ENCODE data around the gene C9orf50.

The C9orf50 gene

DNA sequence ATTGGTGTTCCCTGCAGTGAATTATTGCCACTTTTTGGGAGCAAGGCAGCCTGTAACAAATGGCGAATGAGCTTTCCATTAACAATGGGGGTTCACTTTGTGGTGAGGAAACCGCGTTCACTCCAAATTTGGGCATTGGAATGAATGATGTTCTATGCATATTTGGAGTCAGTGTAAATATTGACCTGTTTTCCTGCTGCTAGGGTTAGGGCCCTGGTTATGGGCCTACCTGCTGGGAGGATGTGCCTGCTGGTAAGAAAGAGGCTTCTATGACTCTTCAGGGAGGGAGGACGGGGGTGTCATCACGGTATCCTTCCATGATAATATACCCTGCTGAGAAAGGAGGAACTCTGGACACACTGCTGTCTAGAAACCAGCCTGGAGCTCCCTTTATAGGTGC is 29.0 kb downstream of the C9orf50 start:
- no peak for DNase-seq (ENCODE audit: low read depth in 3 of 3)

DNA sequence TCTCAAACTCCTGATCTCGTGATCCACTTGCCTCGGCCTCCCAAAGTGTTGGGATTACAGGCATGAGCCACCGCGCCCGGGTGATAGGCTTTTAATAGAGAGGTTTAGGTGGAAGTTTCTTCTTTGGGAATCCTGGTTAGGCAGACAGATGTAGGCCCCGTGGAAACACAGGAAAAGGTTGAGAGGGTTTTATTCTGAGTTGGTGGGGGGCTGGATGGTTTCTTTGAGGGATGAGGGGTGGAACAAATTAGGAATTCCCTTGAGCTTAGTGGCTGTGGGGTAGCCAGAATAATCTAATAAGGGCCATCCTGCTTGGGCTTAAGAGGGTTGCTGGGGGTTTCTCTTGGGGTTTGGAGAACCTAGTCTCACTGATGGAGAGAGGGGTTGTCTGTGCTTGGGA is 30.4 kb downstream of the C9orf50 start:
- no peak for DNase-seq (ENCODE audit: low read depth in 3 of 3)

DNA sequence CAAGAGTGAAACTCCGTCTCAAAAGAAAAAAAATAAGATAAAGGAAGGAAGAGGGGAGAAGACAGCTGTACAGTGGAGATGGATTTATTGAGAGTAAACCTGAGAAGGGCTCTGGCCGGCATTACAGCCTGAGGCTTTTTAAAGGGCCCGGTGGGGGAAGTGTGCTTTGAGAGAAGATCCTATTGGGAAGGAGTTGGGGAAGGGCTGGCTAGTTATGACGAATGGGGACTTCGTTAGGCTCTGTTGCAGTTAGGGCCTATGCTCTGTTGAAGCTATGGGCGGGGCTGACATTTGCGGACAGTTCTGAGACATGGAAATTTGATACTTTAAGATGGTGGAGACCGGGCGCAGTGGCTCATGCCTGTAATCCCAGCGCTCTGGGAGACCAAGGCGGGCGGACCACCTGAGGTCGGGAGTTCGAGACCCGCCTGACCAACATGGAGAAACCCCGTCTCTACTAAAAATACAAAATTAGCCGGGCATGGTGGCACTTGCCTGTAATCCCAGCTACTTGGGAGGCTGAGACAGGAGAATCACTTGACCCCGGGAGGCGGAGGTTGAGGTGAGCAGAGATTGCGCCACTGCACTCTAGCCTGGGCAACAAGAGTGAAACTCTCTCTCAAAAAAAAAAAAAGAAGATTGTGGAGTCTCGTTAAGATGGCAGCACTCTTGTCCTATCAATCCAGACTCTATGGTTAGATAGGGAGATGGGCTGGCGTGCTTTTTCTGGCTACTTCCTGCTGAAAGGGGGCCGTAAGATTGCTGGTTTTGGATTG is 33.2 kb downstream of the C9orf50 start:
- DNase-seq (ENCODE audit: low read depth in 3 of 3): no peak

DNA sequence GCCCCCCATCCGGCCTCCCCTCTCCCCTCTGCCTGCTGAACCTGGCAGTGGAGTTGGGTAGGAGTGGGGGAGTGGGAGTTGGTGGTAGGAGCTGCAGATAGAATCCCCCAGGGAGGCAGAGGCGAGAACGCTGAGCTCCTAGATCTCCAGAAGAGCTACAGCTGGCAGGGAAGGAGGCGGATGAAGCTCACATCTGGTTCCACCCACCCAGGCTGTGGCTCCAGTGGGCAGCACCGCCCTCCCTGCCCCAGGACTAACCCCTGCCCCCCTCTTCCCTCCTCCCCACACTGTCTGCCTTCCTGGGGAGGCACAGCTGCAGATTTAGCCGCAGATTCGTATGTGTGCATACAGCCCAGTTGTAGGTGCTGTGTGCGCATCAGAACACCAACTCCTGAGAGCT is 34.2 kb downstream of the C9orf50 start:
- DNase-seq (ENCODE audit: low read depth in 3 of 3): no peak

DNA sequence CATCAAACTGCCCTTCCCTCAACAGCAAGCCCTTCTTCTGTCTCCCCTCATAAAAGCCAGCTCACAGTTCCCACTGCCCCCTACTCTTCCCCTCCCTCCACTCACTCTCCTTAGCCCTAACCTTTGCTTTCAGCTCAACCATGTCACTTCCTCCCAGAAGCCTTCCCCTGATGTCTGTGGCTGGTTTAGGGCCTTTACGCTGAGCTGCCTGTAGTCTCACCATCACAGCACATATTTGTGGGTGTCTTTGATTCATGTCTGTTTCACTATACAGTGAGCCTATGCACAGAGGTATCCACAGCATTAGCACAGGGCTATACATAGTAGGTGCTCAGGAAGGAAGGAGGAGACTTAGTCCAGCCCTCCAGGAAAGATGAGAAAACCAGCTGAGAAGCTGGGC is 34.7 kb downstream of the C9orf50 start:
- DNase-seq (ENCODE audit: low read depth in 3 of 3): no peak

DNA sequence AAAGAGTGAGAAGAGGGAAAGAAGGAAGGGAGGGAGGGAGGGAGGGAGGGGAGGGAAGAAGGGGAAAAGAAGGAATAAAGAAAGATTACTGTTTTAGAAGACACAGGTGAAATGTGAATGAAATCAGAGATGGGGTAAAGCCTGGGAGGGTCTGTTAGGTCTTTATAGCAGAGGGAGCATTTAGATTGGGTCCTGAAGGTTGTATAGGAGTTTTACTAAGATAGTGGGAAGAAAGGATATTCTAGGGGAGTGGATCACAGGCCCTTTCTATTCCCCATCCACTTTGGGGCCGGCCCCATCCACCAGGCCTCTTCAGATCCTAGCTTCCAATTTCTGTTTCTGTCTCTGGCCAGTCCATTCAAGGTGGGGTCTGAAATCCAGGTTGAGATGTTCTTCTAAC is 35.5 kb downstream of the C9orf50 start:
- DNase-seq (ENCODE audit: low read depth in 3 of 3): no peak

DNA sequence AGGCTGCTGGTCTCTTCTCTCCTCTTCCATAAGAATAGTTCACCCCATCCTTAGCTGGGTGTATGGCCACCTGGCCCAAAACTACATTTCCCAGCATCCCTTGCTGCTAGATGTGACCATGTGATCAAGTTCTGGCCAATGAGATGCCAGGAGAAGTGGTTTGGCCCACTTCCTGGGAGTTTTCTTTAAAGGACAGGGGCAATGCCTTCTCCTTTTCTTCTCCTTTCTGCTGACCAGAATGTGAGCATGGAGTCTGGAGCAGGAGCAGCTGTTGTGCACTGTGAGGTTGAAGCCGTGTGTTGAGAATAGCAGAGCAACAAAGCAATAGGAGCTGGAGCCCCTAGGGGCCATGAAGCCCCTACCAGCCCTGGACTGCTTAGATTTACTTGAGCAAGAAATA is 36.8 kb downstream of the C9orf50 start:
- peak; percentile 31 to 59 (median 35) for DNase-seq (ENCODE audit: low read depth in 3 of 3)

DNA sequence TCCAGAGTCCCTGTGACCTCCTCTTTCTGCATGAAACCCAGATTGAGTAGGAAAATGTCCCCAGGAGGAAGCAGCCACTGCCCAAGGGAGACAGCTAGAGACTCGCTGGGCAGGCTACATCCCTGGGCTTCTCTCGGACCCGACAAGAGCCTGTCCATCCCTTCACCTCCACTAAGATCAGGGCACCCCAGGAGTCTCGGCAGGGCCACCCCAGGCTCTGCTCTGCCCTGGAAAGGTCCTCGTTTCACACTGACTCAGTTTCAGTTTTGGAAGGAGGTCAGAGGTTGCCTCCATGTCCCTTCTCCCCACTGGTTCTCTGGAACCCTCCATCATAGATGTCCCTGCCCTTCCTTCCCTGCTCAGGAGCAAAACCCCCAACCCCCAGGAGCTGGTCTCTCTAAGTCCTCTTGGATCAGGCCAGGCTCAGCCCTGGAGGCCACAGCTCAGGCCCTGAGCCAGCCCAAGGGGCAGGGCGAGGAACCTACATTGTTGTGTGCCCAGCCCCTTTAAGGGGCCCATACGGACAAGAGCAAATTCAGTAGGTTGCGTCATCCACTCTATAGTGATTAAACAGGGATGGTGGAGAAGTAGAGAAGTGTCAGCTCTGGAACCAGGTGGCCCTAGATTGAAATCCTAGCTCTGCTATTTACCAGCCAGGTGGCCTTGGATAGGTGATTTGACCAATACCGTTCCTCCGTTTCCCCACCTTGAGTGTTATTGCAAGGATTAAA is 37.4 kb downstream of the C9orf50 start:
- no peak for DNase-seq (ENCODE audit: low read depth in 3 of 3)

DNA sequence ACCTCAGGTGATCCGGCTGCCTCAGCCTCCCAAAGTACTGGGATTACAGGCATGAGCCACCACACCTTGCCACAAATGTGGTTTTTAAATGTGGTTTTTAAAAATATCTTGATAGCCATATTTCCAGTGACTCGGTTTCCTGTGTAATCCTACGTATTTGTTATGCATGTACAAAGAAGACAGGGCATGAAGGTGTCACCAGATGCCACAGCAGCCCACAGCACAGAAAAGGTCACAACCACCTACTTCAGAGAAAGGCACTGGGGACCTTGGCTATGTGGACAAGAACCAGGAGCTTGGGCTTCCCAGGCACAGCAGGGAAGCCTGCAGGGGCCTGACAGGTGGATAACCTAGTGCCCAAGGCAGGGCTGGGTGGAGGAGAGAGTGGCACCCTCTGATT is 38.0 kb downstream of the C9orf50 start:
- no peak for DNase-seq (ENCODE audit: low read depth in 3 of 3)

DNA sequence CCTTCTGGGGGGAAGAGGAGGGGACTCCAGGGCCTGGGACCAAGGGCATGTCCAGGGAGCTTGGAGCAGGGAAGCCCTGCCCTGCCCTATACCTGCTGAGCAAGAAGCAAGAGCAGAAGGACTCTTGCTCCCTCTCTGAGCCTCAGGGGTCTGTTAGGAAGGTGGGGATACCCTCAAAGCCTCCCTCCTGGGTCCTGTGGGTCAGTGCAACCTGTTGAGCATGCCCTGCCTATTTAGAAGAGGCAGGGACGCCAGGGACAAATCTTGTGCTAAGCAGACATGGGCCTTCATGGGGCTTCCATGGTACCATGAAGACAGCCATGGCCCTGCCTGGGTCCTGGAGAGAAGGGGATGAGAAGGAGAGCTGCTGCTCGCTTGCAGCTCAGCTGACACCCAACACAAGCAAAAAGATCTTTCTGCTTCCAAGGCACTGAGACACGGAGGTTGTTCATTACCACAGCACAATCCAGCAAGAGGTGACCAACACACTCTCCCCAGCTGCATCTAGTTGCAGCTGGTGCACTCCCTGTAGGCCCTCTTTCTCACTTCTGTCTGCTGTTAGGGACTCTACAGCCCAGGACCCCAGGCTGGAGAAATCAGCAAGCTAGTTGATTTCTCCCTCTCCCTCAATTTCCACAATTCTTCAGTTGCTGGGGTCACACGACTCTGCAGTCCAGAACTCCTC is 39.3 kb downstream of the C9orf50 start:
- DNase-seq (ENCODE audit: low read depth in 3 of 3): no peak

DNA sequence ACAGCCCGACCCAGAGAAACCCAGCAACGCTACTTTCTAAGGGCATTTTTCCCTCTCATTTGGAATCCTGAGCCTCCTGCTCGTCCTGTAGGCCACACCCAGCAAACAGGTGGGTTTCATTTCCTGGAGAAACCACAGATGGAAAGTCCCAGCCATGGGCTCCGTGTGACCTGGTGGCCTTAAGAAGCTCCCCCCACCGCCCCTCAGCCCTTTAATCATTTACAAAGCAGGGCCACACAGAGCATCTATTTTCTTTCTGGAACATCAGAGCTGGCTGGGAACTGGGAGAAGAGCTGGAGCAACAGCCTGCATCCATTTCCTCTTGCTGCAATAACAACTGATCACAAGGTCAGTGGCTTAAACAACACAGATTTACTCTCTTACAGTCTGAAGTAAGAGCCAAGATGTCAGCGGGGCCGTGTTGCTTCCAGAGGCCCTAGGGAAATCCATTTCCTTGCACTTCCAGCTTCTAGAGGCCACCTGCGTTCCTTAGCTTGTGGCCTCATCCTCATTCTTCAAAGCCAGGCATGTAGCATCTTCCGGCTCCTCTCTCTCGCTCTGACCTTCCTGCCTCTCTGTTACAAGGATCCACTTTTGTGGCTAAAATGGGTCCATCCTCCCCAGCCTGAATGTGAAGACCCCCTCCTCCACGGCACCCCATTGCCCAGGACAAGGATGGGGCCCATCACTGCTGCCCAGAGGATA is 40.5 kb downstream of the C9orf50 start:
- no peak for DNase-seq (ENCODE audit: low read depth in 3 of 3)

DNA sequence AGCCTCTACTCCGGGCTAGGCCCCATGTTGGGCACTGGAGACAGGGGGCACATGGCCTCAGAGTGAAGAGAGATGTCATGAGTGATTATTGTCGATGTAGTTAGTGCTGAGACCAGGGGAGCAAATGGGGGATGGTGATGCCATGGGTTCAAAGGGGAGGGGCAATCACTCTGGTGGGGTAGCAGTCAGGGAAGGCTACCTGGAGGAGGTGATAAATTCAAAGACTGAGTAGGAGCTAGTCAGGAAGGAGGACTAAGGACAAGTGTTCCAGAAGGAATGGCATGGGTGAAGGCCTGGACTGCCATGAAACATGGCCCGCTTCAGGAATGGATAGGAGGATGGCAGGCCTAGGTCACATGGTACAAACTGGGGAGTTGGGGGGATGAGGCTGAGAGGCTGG is 41.6 kb downstream of the C9orf50 start:
- DNase-seq (ENCODE audit: low read depth in 3 of 3): no peak

DNA sequence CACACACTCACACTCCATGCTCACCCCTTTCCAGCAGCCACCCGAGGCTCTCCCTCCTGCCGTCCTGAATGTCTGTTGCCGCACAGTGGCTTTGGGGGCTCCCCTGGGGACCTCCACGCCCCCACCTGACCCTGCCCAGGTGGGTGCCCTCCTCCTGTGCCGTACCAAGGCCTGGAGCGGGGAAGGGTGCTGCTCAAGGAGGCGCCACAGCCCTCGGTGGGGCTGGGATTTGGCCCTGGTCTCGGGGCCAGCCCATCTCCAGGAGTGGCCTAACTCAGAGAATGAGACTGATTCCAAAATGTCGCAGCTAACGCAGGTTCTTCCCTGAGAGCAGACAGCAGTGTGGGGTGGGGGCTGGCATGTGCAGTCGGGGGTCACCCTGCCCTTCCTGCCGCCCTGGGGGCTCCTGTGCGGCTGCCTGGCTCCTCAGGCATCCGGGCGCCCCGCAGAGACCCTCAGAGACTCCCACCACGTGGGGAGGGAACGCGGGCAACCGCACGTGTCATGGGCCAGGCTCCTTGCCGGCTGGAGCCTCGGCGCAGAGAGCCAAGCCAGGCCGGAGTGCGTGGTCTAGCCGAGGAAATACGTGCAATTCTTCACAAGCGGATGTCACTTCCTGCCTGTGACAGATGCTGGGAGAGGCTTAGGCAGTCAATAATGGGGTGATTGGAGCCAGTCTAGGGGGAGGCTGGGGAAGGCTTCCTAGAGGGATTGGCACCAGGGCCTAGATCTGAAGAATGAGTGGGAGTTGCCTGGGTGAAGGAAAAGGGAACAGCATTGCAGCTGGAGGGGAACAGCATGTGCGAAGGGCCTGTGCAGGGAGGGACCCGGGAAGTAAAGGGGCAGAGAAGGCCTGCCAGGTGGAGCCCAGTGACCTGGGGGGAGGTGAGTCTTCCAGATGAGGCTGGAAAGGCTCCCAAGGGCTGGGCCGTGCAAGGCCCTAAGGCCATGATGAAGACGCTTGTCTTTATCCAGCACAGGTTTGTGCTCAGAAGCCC is 44.1 kb downstream of the C9orf50 start:
- no peak for DNase-seq (ENCODE audit: low read depth in 3 of 3)

DNA sequence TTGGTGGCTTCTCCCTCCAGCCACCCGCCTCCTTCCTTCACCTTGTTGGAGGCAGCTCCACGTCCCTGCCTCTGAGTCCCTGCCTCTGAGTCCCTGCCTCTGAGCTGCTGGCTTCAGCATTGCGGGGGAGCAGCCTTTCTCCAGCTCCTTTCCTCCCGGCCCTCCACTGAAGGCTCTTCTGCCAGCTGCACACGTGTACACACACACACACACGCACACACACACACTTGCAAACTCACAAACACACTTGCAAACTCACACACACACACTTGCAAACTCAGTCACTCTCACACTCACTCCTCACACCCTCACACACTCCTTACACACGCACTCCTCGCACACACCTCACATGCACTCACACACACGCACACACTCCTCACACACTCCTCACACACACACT is 45.1 kb downstream of the C9orf50 start:
- no peak for DNase-seq (ENCODE audit: low read depth in 3 of 3)

DNA sequence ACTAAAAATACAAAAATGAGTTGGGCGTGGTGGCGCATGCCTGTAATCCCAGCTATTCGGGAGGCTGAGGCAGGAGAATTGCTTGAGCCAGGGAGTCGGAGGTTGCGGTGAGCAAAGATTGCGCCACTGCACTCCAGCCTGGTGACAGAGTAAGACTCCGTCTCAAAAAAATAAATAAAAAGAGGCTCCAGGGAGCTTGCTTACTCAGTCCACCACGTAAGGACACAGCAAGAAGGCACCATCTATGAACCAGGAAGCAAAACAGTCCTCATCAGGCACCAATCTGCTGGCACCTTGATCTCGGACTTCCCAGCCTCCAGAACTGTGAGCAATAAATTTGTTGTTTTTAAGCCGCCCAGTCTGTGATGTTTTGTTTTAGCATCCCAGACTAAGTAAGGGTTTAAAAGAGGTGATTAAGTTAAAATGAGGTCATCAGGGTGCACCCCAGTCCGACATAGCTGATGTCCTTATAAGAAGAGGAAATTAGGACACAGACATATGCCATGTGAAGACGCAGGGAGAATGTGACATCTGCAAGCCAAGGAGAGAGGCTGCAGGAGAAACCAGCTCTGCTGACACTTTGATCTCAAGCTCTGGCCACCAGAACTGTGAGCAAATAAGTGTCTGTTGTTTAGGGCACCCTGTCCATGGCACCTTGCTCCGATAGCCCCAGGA is 45.9 kb downstream of the C9orf50 start:
- DNase-seq (ENCODE audit: low read depth in 3 of 3): no peak

DNA sequence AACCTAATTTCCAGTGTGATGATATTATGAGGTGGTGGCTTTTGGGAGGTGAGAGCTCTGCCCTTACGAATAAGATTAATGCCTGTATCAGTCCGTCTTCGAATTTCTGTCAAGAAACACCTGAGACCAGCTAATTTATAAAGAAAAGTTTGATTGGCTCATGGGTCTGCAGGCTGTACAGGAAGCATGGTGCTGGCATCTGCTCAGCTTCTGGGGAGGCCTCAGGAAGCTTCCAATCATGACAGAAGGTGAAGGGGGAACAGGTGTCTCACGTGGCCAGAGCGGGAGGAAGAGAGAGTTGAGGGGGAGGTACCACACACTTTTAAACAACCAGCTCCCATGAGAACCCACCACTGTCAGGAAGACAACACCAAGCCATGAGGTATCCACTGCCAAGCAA is 46.9 kb downstream of the C9orf50 start:
- no peak for DNase-seq (ENCODE audit: low read depth in 3 of 3)

DNA sequence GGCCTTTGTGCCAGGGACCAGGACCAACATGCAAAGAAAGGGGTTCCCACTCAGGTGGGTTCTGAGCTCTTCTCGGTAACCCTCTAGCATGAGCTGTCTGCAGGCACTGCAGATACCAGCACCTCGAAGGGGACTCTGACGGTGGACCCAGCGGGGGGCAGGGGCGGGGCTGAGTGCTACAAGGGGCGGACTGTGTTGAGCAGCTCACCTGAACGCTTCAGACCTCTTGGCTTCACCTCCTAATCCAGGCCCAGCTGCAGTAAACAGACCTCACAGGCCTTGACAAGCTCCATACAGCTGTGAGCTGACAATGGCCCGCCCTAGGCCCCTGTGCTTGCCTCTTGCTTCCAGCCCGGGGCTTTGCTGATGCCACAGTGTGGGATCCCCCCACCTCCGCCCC is 48.4 kb downstream of the C9orf50 start:
- DNase-seq (ENCODE audit: low read depth in 3 of 3): no peak

DNA sequence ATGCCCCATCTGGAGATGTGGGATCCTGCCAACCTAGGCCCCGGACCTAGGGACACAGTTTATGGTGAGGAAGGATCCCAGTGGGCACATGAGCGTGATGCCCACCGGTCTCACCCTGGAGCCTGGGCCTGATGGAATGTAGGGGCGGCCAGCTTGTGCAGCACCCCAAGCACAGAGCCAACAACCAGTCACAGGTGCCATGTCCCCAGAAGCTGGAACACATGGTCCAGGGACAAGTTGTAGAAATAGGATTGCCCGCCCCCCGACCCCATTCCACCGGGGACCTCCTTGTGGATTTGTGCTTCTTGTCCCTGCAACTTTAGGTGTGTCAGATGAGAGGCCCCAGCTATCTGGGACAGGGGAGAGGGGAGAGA is 48.9 kb downstream of the C9orf50 start:
- no peak for DNase-seq (ENCODE audit: low read depth in 3 of 3)

DNA sequence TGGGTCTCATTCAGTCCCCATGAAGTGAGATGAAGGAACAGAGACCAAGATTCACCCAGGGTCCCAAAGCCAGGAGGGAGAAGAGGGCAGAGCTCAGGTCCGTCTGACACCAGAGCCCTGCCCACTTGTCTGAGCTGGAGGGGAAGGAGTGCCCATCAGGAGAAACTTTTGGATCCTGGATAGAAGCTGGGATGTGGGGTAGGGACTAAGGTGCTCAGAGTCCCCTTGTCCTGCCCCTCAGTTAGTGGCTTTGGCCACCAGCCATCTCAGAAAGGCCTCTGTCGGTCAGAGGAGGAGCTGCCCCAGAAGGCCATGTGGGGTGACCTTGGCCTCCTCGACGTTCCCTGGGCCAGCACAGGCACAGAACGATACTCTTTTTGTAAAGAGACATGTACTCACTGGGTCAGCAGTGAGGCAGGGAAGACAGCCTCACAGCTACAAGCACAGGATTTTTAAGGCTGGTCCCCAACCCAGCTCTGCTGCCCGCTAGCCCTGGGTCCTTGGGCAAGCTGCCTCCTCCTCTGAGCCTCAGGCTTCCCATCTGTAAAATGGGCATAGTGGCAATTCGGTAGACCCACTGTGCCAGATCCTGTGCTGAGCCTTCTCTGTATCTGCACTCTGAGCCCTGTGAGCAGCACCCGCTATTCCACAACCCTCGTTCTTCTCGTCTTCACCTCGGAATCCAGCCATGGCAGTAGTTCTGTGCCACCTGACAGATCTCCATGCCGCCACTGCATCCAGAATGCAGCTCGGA is 49.4 kb downstream of the C9orf50 start:
- DNase-seq (ENCODE audit: low read depth in 3 of 3): no peak
